ENCODE data around the gene FN1. TPM values are rescaled to one million over a fixed set of nuclear protein-coding genes. Genes with fewer than 3 reads are reported as not detected.

FN1 gene
- total RNA-seq, 1 experiment from 2014 or later: 11.1 TPM

- TF ChIP-seq REST (IDR thresholded peaks at IDR 0.05; ENCODE audit: low read depth) (no peak), ATF3 (IDR thresholded peaks at IDR 0.05) (no peak), ELF1 (IDR thresholded peaks at IDR 0.05; ENCODE audit: borderline replicate concordance, low read depth) (no peak)
Measured at GRCh38 chr2:215413484-215413777, 22.4 kb downstream of the FN1 start (continued).

- POLR2A ChIA-PET: no interaction called here
- RAD21 ChIA-PET (ENCODE audit: low non-redundant PET in 1 of 2, low total read pairs in 2 of 2, uncharacterized antibody in 2 of 2, unreplicated experiment in 2 of 2): no interaction called here
- Histone ChIP-seq H3K27me3 (ENCODE audit: insufficient read depth, low read length) (peaks cover 9% of the 10 kb centered on the region; the same call in 1 of the 2 replicates), H3K9me2 (ENCODE audit: insufficient read depth) (no peaks in the 10 kb centered on the region), H3K36me3 (ENCODE audit: control insufficient read depth in 1 of 2, insufficient read depth in 2 of 2, low read length in 2 of 2) (no peaks in the 10 kb centered on the region), H2AFZ (ENCODE audit: low read depth, low read length, poor library complexity, severe bottlenecking) (no peak overlapping the region), H3K4me3 (replicated peaks in 1 of 2; ENCODE audit: low read depth in 1 of 2, low read length in 2 of 2) (no peak overlapping the region), H3K9me3 (ENCODE audit: control insufficient read depth in 1 of 2, insufficient read depth in 1 of 2, low read depth in 1 of 2, low read length in 2 of 2) (no peaks in the 10 kb centered on the region), H3K4me1 (ENCODE audit: control insufficient read depth in 1 of 2, insufficient read depth in 2 of 2, low read length in 2 of 2) (peaks cover 15 to 28% of the 10 kb centered on the region in 2 experiments), H3K9ac (ENCODE audit: low read length) (no peak overlapping the region), H3K79me2 (ENCODE audit: insufficient read depth, low read length) (no peaks in the 10 kb centered on the region), H3K27ac (ENCODE audit: low read depth, low read length) (no peak overlapping the region), H4K20me1 (ENCODE audit: insufficient read depth) (no peaks in the 10 kb centered on the region), H3K4me2 (ENCODE audit: low read length) (no peak overlapping the region)
- intact Hi-C loops (cut with micrococcal nuclease): no loop called here
- TF ChIP-seq CTCF (IDR thresholded peaks at IDR 0.05 in 2 of 3, conservative IDR thresholded peaks at IDR 0.05 in 1 of 3; ENCODE audit: borderline replicate concordance in 1 of 3, insufficient read depth in 1 of 3, low read depth in 2 of 3, low read length in 2 of 3) (no peak), ZNF274 (IDR thresholded peaks at IDR 0.05; ENCODE audit: low read depth, low read length) (no peak), ZFX (IDR thresholded peaks at IDR 0.05) (no peak), EGR1 (IDR thresholded peaks at IDR 0.05; ENCODE audit: low read depth) (no peak), POLR2AphosphoS5 (IDR thresholded peaks at IDR 0.05; ENCODE audit: low read depth, low read length) (no peak), EZH2 (IDR thresholded peaks at IDR 0.05) (no peak), YY1 (IDR thresholded peaks at IDR 0.05; ENCODE audit: extremely low read depth, insufficient replicate concordance, low read depth, low read length) (no peak), REST (IDR thresholded peaks at IDR 0.05; ENCODE audit: low read depth) (no peak)
- CTCF ChIA-PET: no interaction called here
- DNase-seq (ENCODE audit: low read depth, low spot score) (no peak), ATAC-seq (no peak)
- no TSS peak for BruUV-seq (replicated peaks)
Measured at GRCh38 chr2:215411941-215412743, 23.7 kb downstream of the FN1 start.
